SH-SY5Y (cell line): Measurements from ENCODE around the gene OVOL3.

Source experiments
- GATA2 ChIP-seq: IDR thresholded peaks from 2 replicates; pipeline ENCODE4 v1.6.1; 2011; ENCODE audit warnings: mild to moderate bottlenecking, low read depth, low read length
- GATA3 ChIP-seq: IDR thresholded peaks from 2 replicates; pipeline ENCODE4 v1.6.1; 2011; ENCODE audit warnings: low read depth, mild to moderate bottlenecking, low read length, moderate library complexity

OVOL3 gene

GRCh38 chr19:36113425-36113824 is 2.5 kb downstream of the OVOL3 start:
- TF ChIP-seq GATA2 (no peak), GATA3 (no peak)

- no peak for TF ChIP-seq GATA3
These were observed 3.2 kb downstream of the OVOL3 start for GRCh38 chr19:36113894-36114720.

GRCh38 chr19:36114721-36115452 is 3.9 kb downstream of the OVOL3 start, which contains the start of gene POLR2I:
Gene POLR2I (minus strand): TSS chr19:36114875. CDS start chr19:36114856, 19 bp downstream.
- TF ChIP-seq GATA3 (no peak), GATA2 (no peak)

- no peak for TF ChIP-seq GATA2
These were observed 4.8 kb downstream of the OVOL3 start, which contains the start of gene TBCB for GRCh38 chr19:36115453-36116343. Gene TBCB (plus strand): TSS chr19:36115468. CDS start chr19:36115561, 93 bp downstream.

- TF ChIP-seq GATA2 = no peak
- TF ChIP-seq GATA3 = no peak
These were observed 5.3 kb downstream of the OVOL3 start for GRCh38 chr19:36116344-36116637.

GRCh38 chr19:36120092-36120983 is 9.4 kb downstream of the OVOL3 start:
- TF ChIP-seq GATA3 = no peak
- no peak for TF ChIP-seq GATA2

GRCh38 chr19:36120984-36121358 is 10.0 kb downstream of the OVOL3 start:
- no peak for TF ChIP-seq GATA2
- no peak for TF ChIP-seq GATA3

- TF ChIP-seq GATA2 (no peak), GATA3 (no peak)
These were observed 10.7 kb downstream of the OVOL3 start for GRCh38 chr19:36121486-36122124.

- no peak for TF ChIP-seq GATA2
- TF ChIP-seq GATA3 = no peak
These were observed 14.6 kb downstream of the OVOL3 start for GRCh38 chr19:36125557-36125956.

GRCh38 chr19:36128392-36128736 is 17.4 kb downstream of the OVOL3 start:
- TF ChIP-seq GATA2 (no peak), GATA3 (no peak)

- TF ChIP-seq GATA3 = no peak
- no peak for TF ChIP-seq GATA2
These were observed 26.2 kb downstream of the OVOL3 start for GRCh38 chr19:36136964-36137686.

GRCh38 chr19:36139120-36139472 is 28.2 kb downstream of the OVOL3 start:
- TF ChIP-seq GATA3 (no peak), GATA2 (no peak)
